ENCODE data around the gene MNT.

DNA sequence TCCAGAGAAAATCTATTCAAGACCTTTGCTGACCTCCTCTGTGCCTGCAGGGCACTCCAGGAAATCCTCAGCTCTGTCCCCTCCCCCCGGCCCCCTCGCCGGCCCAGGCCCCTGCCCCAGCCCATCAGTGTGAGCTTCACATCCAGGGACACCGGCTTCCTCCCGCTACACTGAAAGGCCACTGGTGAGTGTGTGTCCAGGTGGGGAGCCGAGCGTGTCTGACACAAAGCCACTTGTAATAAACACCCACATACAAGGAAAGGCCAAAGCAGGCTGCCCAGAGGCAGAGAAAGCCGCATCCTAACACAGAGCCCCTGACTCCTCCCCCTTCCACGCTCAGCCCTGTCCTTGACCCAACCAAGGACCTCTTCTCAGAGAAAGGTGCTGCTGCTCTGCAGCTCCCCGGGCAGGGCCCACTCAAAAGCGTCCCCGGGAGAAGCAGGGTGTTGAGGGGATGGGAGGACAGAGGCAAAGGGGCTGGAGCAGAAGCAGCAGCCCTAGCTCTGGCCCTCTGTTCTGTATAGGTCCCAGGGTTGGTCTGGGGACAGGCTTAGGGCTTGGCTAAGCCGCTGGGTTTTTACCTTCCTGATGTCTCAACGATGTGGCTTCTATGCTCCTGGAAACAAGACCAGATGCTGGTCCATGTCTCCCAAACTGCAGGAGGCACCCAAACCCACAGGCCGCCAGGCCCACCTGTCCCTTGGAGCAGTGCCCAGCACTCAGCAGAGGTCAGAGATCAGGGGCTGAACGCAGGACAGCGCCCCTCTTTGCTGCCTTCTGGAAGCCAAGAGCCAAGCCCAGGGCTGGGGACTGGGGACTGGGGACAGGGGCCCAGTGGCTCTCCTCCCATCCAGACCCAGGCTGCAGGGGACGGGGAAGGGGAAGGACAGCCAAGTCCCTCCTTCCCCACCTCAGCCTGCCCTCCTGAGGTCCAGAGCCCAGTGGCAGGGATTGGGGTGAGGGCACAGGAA is 15.3 kb downstream of the MNT start:
- TF ChIP-seq, protein P1, sequence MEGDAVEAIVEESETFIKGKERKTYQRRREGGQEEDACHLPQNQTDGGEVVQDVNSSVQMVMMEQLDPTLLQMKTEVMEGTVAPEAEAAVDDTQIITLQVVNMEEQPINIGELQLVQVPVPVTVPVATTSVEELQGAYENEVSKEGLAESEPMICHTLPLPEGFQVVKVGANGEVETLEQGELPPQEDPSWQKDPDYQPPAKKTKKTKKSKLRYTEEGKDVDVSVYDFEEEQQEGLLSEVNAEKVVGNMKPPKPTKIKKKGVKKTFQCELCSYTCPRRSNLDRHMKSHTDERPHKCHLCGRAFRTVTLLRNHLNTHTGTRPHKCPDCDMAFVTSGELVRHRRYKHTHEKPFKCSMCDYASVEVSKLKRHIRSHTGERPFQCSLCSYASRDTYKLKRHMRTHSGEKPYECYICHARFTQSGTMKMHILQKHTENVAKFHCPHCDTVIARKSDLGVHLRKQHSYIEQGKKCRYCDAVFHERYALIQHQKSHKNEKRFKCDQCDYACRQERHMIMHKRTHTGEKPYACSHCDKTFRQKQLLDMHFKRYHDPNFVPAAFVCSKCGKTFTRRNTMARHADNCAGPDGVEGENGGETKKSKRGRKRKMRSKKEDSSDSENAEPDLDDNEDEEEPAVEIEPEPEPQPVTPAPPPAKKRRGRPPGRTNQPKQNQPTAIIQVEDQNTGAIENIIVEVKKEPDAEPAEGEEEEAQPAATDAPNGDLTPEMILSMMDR (conservative IDR thresholded peaks at IDR 0.05; ENCODE audit: low read depth in 2 of 2): no peak
- TF ChIP-seq EZH2 (IDR thresholded peaks at IDR 0.05; ENCODE audit: low read depth, unreplicated experiment): no peak
- TF ChIP-seq, protein P2, sequence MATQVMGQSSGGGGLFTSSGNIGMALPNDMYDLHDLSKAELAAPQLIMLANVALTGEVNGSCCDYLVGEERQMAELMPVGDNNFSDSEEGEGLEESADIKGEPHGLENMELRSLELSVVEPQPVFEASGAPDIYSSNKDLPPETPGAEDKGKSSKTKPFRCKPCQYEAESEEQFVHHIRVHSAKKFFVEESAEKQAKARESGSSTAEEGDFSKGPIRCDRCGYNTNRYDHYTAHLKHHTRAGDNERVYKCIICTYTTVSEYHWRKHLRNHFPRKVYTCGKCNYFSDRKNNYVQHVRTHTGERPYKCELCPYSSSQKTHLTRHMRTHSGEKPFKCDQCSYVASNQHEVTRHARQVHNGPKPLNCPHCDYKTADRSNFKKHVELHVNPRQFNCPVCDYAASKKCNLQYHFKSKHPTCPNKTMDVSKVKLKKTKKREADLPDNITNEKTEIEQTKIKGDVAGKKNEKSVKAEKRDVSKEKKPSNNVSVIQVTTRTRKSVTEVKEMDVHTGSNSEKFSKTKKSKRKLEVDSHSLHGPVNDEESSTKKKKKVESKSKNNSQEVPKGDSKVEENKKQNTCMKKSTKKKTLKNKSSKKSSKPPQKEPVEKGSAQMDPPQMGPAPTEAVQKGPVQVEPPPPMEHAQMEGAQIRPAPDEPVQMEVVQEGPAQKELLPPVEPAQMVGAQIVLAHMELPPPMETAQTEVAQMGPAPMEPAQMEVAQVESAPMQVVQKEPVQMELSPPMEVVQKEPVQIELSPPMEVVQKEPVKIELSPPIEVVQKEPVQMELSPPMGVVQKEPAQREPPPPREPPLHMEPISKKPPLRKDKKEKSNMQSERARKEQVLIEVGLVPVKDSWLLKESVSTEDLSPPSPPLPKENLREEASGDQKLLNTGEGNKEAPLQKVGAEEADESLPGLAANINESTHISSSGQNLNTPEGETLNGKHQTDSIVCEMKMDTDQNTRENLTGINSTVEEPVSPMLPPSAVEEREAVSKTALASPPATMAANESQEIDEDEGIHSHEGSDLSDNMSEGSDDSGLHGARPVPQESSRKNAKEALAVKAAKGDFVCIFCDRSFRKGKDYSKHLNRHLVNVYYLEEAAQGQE (IDR thresholded peaks at IDR 0.05; ENCODE audit: unreplicated experiment): no peak
- TF ChIP-seq POLR2AphosphoS5 (IDR thresholded peaks at IDR 0.05; ENCODE audit: low read depth): no peak
- no peak for TF ChIP-seq JUNB (IDR thresholded peaks at IDR 0.05; ENCODE audit: unreplicated experiment)
- TF ChIP-seq NANOG (IDR thresholded peaks at IDR 0.05; ENCODE audit: borderline replicate concordance): no peak
- no peak for TF ChIP-seq EZH2phosphoT487 (IDR thresholded peaks at IDR 0.05; ENCODE audit: unreplicated experiment)
- no peak for TF ChIP-seq CREB1 (CRISPR knock-in tag; IDR thresholded peaks at IDR 0.05; ENCODE audit: low read depth)
- no peak for TF ChIP-seq STAT1 (IDR thresholded peaks at IDR 0.05; ENCODE audit: unreplicated experiment)
- TF ChIP-seq, protein P3, sequence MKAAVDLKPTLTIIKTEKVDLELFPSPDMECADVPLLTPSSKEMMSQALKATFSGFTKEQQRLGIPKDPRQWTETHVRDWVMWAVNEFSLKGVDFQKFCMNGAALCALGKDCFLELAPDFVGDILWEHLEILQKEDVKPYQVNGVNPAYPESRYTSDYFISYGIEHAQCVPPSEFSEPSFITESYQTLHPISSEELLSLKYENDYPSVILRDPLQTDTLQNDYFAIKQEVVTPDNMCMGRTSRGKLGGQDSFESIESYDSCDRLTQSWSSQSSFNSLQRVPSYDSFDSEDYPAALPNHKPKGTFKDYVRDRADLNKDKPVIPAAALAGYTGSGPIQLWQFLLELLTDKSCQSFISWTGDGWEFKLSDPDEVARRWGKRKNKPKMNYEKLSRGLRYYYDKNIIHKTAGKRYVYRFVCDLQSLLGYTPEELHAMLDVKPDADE (IDR thresholded peaks at IDR 0.05): no peak
- no peak for TF ChIP-seq ZNF331 (CRISPR knock-in tag; IDR thresholded peaks at IDR 0.05; ENCODE audit: low read depth)
- no peak for TF ChIP-seq ZNF114 (CRISPR knock-in tag; IDR thresholded peaks at IDR 0.05)
